Mesenchymal stem cell (in vitro differentiated cells and primary cell): ENCODE results near the gene NETO1.

ENCODE experiments used
- DNase-seq: peaks from one replicate; pipeline ENCODE4 v3.0.0-alpha.2; 2013
- H2AFZ ChIP-seq: one replicate; pipeline ENCODE4 v1.6.1; 2013; ENCODE audit warnings: low read depth, mild to moderate bottlenecking, control low read depth, inconsistent platforms, low read length, moderate library complexity
- H2AK5ac ChIP-seq: 2 replicates; pipeline ENCODE4 v1.6.1; 2013; ENCODE audit warnings: low read length, moderate library complexity, mild to moderate bottlenecking, inconsistent platforms; ENCODE audit not compliant: severe bottlenecking
- H2BK120ac ChIP-seq: one replicate; pipeline ENCODE4 v1.6.1; 2013; ENCODE audit warnings: low read depth, mild to moderate bottlenecking, inconsistent platforms, low read length, moderate library complexity
- H2BK12ac ChIP-seq, 2 experiments: one replicate each; pipeline ENCODE4 v1.6.1; 2013; ENCODE audit warnings: inconsistent platforms in 2 of 2, low read length in 2 of 2, mild to moderate bottlenecking in 2 of 2, moderate library complexity in 2 of 2, control low read depth in 1 of 2
- H2BK15ac ChIP-seq: one replicate; pipeline ENCODE4 v1.6.1; 2013; ENCODE audit warnings: mild to moderate bottlenecking, low read depth, inconsistent platforms; ENCODE audit not compliant: poor library complexity, severe bottlenecking
- H2BK5ac ChIP-seq: 2 replicates; pipeline ENCODE4 v1.6.1; 2013; ENCODE audit warnings: low read depth, mild to moderate bottlenecking, low read length, control low read depth, inconsistent platforms; ENCODE audit not compliant: poor library complexity, severe bottlenecking
- H3K14ac ChIP-seq, 2 experiments: one replicate each; pipeline ENCODE4 v1.6.1; 2013; ENCODE audit warnings: inconsistent platforms in 2 of 2, low read length in 2 of 2, control low read depth in 1 of 2, mild to moderate bottlenecking in 1 of 2, moderate library complexity in 1 of 2
- H3K18ac ChIP-seq, 2 experiments: one replicate each; pipeline ENCODE4 v1.6.1; 2013; ENCODE audit warnings: inconsistent platforms in 2 of 2, low read length in 2 of 2, control low read depth in 1 of 2, low read depth in 1 of 2, mild to moderate bottlenecking in 1 of 2
- H3K23ac ChIP-seq, 2 experiments: one replicate each; pipeline ENCODE4 v1.6.1; 2013; ENCODE audit warnings: inconsistent platforms in 2 of 2, low read length in 2 of 2, mild to moderate bottlenecking in 2 of 2, moderate library complexity in 2 of 2, control low read depth in 1 of 2
- H3K27ac ChIP-seq: 2 replicates; pipeline ENCODE4 v1.5.1; 2013; ENCODE audit warnings: mild to moderate bottlenecking, moderate library complexity, low read length, control low read depth, inconsistent platforms; ENCODE audit not compliant: poor library complexity, severe bottlenecking
- H3K27me3 ChIP-seq, 2 experiments: 2 replicates each; pipeline versions ENCODE4 v1.6.1 to v1.7.0; 2013; ENCODE audit warnings: low read length in 2 of 2, mild to moderate bottlenecking in 2 of 2, moderate library complexity in 2 of 2, control low read depth in 1 of 2, inconsistent platforms in 1 of 2; ENCODE audit not compliant: control insufficient read depth in 1 of 2, insufficient read depth in 1 of 2
- H3K36me3 ChIP-seq, 2 experiments: 2 replicates each; pipeline versions ENCODE4 v1.6.1 to v1.7.0; 2013; ENCODE audit warnings: low read length in 2 of 2, control low read depth in 1 of 2, inconsistent platforms in 1 of 2, low read depth in 1 of 2, mild to moderate bottlenecking in 1 of 2; ENCODE audit not compliant: insufficient read depth in 2 of 2, control insufficient read depth in 1 of 2
- H3K4ac ChIP-seq, 2 experiments: one replicate each; pipeline ENCODE4 v1.6.1; 2013; ENCODE audit warnings: inconsistent platforms in 2 of 2, low read length in 2 of 2, mild to moderate bottlenecking in 2 of 2, moderate library complexity in 2 of 2, control low read depth in 1 of 2, low read depth in 1 of 2
- H3K4me1 ChIP-seq: 2 replicates; pipeline ENCODE4 v1.6.1; 2013; ENCODE audit warnings: low read depth, low read length, control low read depth; ENCODE audit not compliant: control insufficient read depth, insufficient read depth
- H3K4me2 ChIP-seq: 2 replicates; pipeline ENCODE4 v1.6.1; 2013; ENCODE audit warnings: low read length, mild to moderate bottlenecking, inconsistent platforms; ENCODE audit not compliant: poor library complexity, severe bottlenecking
- H3K4me3 ChIP-seq, 2 experiments: 2 replicates each; pipeline versions ENCODE4 v1.5.1 to v1.7.0; 2013; ENCODE audit warnings: low read length in 2 of 2, mild to moderate bottlenecking in 2 of 2, control low read depth in 1 of 2, low read depth in 1 of 2; ENCODE audit not compliant: insufficient read depth in 1 of 2
- H3K79me1 ChIP-seq: replicated peaks from 2 replicates; pipeline ENCODE4 v1.6.1; 2013; ENCODE audit warnings: mild to moderate bottlenecking, control low read depth, low read length, inconsistent platforms; ENCODE audit not compliant: poor library complexity, severe bottlenecking
- H3K9ac ChIP-seq: 2 replicates; pipeline ENCODE4 v1.7.0; 2013; ENCODE audit warnings: mild to moderate bottlenecking, low read length, moderate library complexity
- H3K9me3 ChIP-seq: 2 replicates; pipeline ENCODE4 v1.7.0; 2013; ENCODE audit warnings: mild to moderate bottlenecking, low read length; ENCODE audit not compliant: control insufficient read depth
- H4K8ac ChIP-seq: one replicate; pipeline ENCODE4 v1.6.1; 2013; ENCODE audit warnings: inconsistent platforms, mild to moderate bottlenecking, low read length, moderate library complexity
- H4K91ac ChIP-seq: one replicate; pipeline ENCODE4 v1.6.1; 2013; ENCODE audit warnings: mild to moderate bottlenecking, low read length, inconsistent platforms
- WGBS: methylation state at CpG from one replicate; pipeline ENCODE4 v1.1.7; 2013; ENCODE audit warnings: mixed read lengths; 5-methylcytosine and 5-hydroxymethylcytosine counted together

Gene NETO1

DNA sequence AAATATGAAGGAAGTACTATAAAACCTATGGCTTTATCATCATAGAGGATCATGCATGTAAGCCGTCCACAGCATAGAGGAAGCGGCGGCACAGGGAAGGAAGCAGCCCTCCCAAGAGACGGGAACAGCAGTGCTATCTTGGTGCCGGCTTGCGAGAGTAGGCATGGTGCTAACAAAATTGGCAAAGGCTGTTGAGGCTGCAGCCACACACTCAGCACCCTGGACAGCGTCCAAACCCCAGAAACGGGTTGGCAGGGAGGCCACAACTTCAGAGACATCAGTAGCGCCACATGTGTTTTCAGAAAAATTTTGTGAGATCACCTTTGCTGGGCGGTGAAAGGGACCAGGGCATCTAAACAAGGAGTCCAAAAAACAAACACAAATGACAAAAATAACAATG, 37.7 kb downstream of the NETO1 start:
- H2BK15ac ChIP-seq: no peak overlapping the region
- H2BK12ac ChIP-seq: no peak overlapping the region
- no peaks in the 10 kb centered on the region for H3K79me1 ChIP-seq
- no peaks in the 10 kb centered on the region for H3K27me3 ChIP-seq
- no peak overlapping the region for H2AK5ac ChIP-seq
- H3K9ac ChIP-seq: no peak overlapping the region
- no peaks in the 10 kb centered on the region for H3K36me3 ChIP-seq
- no peak overlapping the region for H2BK120ac ChIP-seq
- peak; percentile 5 for DNase-seq
- no peaks in the 10 kb centered on the region for H3K4me1 ChIP-seq
- peaks cover 10% of the 10 kb centered on the region for H3K9me3 ChIP-seq
- no peak overlapping the region for H3K4ac ChIP-seq
- H3K27ac ChIP-seq: no peak overlapping the region
- H4K8ac ChIP-seq: no peak overlapping the region
- no peak overlapping the region for H3K4me3 ChIP-seq
- no peak overlapping the region for H3K4me2 ChIP-seq
- no peak overlapping the region for H4K91ac ChIP-seq
- no peak overlapping the region for H3K18ac ChIP-seq
- 48% methylated on average over 8 of the region's 10 CpGs for WGBS
- no peak overlapping the region for H3K14ac ChIP-seq
- no peak overlapping the region for H3K23ac ChIP-seq
- no peak overlapping the region for H2AFZ ChIP-seq
- H2BK5ac ChIP-seq: no peak overlapping the region

DNA sequence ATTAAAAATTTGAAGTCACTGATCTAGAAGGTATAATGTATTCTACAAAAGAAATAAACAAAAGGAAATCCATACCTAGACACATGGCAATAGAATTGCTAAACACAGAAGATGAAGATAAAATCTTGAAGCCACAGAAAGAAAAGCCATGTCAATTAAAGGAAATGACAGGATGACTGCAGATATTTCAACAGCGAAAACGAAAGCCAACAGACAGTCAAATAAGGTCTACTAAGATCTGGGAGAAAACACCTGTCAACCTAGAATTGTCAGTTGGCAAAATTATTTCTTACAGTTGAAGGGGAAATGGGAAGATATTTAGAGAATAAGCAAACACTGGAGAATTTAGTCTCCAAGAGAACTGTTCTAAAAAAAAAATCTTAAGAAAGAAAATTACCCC, 39.2 kb downstream of the NETO1 start:
- H3K79me1 ChIP-seq: peaks cover 2% of the 10 kb centered on the region
- no peaks in the 10 kb centered on the region for H3K4me1 ChIP-seq
- H3K4me3 ChIP-seq: no peak overlapping the region

DNA sequence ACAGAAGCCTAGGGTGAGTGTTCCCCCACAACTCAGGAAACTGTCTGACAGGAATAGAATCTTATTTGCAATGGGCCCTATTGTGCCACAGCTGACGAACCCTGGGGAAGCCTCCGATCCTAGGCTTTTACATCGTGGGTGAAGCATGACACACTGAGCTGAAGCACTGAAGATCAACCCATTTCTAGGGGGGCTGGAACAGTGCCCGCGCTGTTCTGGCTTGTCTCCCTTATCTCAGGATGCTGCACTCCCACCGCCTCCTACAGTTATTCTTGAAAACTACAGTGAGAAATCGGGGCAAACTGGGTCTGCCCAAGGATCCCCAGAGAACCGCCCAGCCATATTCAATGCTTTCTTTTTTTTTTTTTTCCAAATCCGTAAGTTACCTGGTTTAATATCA, 41.1 kb downstream of the NETO1 start:
- Histone ChIP-seq H2BK12ac (no peak overlapping the region), H3K36me3 (no peaks in the 10 kb centered on the region), H2AK5ac (no peak overlapping the region), H3K27ac (no peak overlapping the region), H3K4ac (no peak overlapping the region), H3K4me1 (no peaks in the 10 kb centered on the region), H3K23ac (no peak overlapping the region), H3K9ac (no peak overlapping the region), H3K27me3 (no peaks in the 10 kb centered on the region), H3K18ac (no peak overlapping the region), H3K9me3 (peaks cover 15% of the 10 kb centered on the region), H4K8ac (no peak overlapping the region), H3K4me3 (no peak overlapping the region), H2BK15ac (no peak overlapping the region), H3K14ac (no peak overlapping the region), H3K4me2 (no peak overlapping the region), H2BK120ac (no peak overlapping the region), H2BK5ac (no peak overlapping the region), H4K91ac (no peak overlapping the region), H2AFZ (no peak overlapping the region), H3K79me1 (peaks cover 6% of the 10 kb centered on the region)
- no peak for DNase-seq
- WGBS: 76% methylated on average over 8 of the region's 9 CpGs

More for the DNA sequence above, 39.2 kb downstream of the NETO1 start:
- H3K9me3 ChIP-seq: peaks cover 11% of the 10 kb centered on the region
- H3K23ac ChIP-seq: no peak overlapping the region
- no peak overlapping the region for H3K9ac ChIP-seq
- H3K27me3 ChIP-seq: no peaks in the 10 kb centered on the region
- WGBS: 92% methylated on average over 2 of the region's 2 CpGs
- H2BK12ac ChIP-seq: no peak overlapping the region
- no peaks in the 10 kb centered on the region for H3K36me3 ChIP-seq
- no peak overlapping the region for H3K18ac ChIP-seq
- no peak overlapping the region for H3K4ac ChIP-seq
- no peak overlapping the region for H4K91ac ChIP-seq
- no peak overlapping the region for H3K27ac ChIP-seq
- H3K14ac ChIP-seq: no peak overlapping the region
- no peak overlapping the region for H2AFZ ChIP-seq
- H4K8ac ChIP-seq: no peak overlapping the region
- H2BK5ac ChIP-seq: no peak overlapping the region
- no peak overlapping the region for H2BK15ac ChIP-seq
- H2AK5ac ChIP-seq: no peak overlapping the region
- H3K4me2 ChIP-seq: no peak overlapping the region
- no peak overlapping the region for H2BK120ac ChIP-seq
- no peak for DNase-seq

DNA sequence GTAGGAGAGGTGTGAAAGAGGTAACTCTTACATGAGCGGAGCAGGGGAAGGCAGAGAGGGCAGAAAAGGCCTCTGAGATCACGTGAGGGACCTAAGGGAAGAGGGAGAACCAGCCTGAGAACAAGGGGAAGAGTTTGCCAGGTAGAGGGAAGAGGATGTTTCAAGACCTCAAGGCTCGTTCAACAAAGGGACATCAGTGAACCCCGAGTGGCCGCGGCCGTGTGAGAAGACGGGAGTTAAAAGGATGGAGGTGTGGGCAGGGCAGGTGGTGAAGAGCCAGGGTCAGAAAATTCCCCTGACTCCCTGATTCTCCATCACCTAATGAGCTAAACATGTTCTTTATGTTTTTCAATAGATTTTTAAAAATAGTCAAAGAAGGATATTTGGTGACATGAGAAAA, 44.4 kb downstream of the NETO1 start:
- Histone ChIP-seq H4K91ac (no peak overlapping the region), H3K27ac (no peak overlapping the region), H3K14ac (no peak overlapping the region), H3K18ac (no peak overlapping the region), H3K36me3 (no peaks in the 10 kb centered on the region), H3K23ac (no peak overlapping the region), H2BK5ac (no peak overlapping the region), H2BK12ac (no peak overlapping the region), H2BK15ac (no peak overlapping the region), H3K9me3 (peaks cover 5% of the 10 kb centered on the region), H3K4me2 (no peak overlapping the region), H3K4me1 (no peaks in the 10 kb centered on the region), H3K4ac (no peak overlapping the region), H2AK5ac (no peak overlapping the region), H3K4me3 (no peak overlapping the region), H2AFZ (no peak overlapping the region), H4K8ac (no peak overlapping the region), H3K9ac (no peak overlapping the region), H3K27me3 (no peaks in the 10 kb centered on the region), H2BK120ac (no peak overlapping the region), H3K79me1 (peaks cover 6% of the 10 kb centered on the region)
- WGBS: 58% methylated on average over 2 of the region's 8 CpGs
- no peak for DNase-seq
